Measurements from ENCODE around the gene INPP5A.
A peak's percentile ranks its signal among the peaks of the same experiment; 100 is the strongest.
"Not testable (repeated sequence)": the region's sequence is repeated elsewhere in the genome, so short reads cannot be mapped to it uniquely, and the experiment has no call there.

INPP5A gene

GRCh38 chr10:132537684-132538001 is at the start of gene INPP5A:
TSS of gene INPP5A (plus strand) at chr10:132537787. CDS start at chr10:132538097, 310 bp downstream.
- H3K9ac ChIP-seq (ENCODE audit: low read length): peak within 1 kb of the TSS; percentile 91
- H3K27me3 ChIP-seq (replicated peaks; ENCODE audit: control insufficient read depth, insufficient read depth, low read length): no peaks in the 10 kb centered on the region
- DNase-seq (ENCODE audit: low read depth): no peak
- peaks cover 36% of the 10 kb centered on the region for H3K4me1 ChIP-seq (ENCODE audit: control insufficient read depth, insufficient read depth, low read length)
- H3K9me3 ChIP-seq (ENCODE audit: control insufficient read depth, low read length): no peaks in the 10 kb centered on the region
- H3K36me3 ChIP-seq (ENCODE audit: control insufficient read depth, insufficient read depth, low read length, severe bottlenecking): no peaks in the 10 kb centered on the region
- H3K4me3 ChIP-seq (ENCODE audit: low read length): peak within 1 kb of the TSS; percentile 88

- Histone ChIP-seq H3K4me1 (ENCODE audit: control insufficient read depth, insufficient read depth, low read length) (peaks cover 11% of the 10 kb centered on the region), H3K27me3 (replicated peaks; ENCODE audit: control insufficient read depth, insufficient read depth, low read length) (no peaks in the 10 kb centered on the region), H3K4me3 (ENCODE audit: low read length) (no peak overlapping the region), H3K9ac (ENCODE audit: low read length) (no peak overlapping the region), H3K9me3 (ENCODE audit: control insufficient read depth, low read length) (no peaks in the 10 kb centered on the region), H3K36me3 (ENCODE audit: control insufficient read depth, insufficient read depth, low read length, severe bottlenecking) (no peaks in the 10 kb centered on the region)
- no peak for DNase-seq (ENCODE audit: low read depth)
These were observed 49.3 kb upstream of the INPP5A start for GRCh38 chr10:132488231-132488821.

GRCh38 chr10:132489053-132489703 is 48.4 kb upstream of the INPP5A start:
- Histone ChIP-seq H3K9me3 (ENCODE audit: control insufficient read depth, low read length) (no peaks in the 10 kb centered on the region), H3K4me3 (ENCODE audit: low read length) (no peak overlapping the region), H3K36me3 (ENCODE audit: control insufficient read depth, insufficient read depth, low read length, severe bottlenecking) (no peaks in the 10 kb centered on the region), H3K27me3 (replicated peaks; ENCODE audit: control insufficient read depth, insufficient read depth, low read length) (no peaks in the 10 kb centered on the region), H3K4me1 (ENCODE audit: control insufficient read depth, insufficient read depth, low read length) (peaks cover 13% of the 10 kb centered on the region), H3K9ac (ENCODE audit: low read length) (no peak overlapping the region)
- DNase-seq (ENCODE audit: low read depth): peak; percentile 60

GRCh38 chr10:132489704-132490534 is 47.7 kb upstream of the INPP5A start:
- H3K4me1 ChIP-seq (ENCODE audit: control insufficient read depth, insufficient read depth, low read length): peaks cover 13% of the 10 kb centered on the region
- DNase-seq (ENCODE audit: low read depth): no peak
- no peak overlapping the region for H3K9ac ChIP-seq (ENCODE audit: low read length)
- no peaks in the 10 kb centered on the region for H3K36me3 ChIP-seq (ENCODE audit: control insufficient read depth, insufficient read depth, low read length, severe bottlenecking)
- H3K4me3 ChIP-seq (ENCODE audit: low read length): no peak overlapping the region
- no peaks in the 10 kb centered on the region for H3K9me3 ChIP-seq (ENCODE audit: control insufficient read depth, low read length)
- H3K27me3 ChIP-seq (replicated peaks; ENCODE audit: control insufficient read depth, insufficient read depth, low read length): no peaks in the 10 kb centered on the region

- not testable (repeated sequence) for H3K4me3 ChIP-seq (ENCODE audit: low read length)
These were observed 46.1 kb upstream of the INPP5A start for GRCh38 chr10:132491534-132491933.

GRCh38 chr10:132492323-132493025 is 45.1 kb upstream of the INPP5A start:
- Histone ChIP-seq H3K9ac (ENCODE audit: low read length) (peak overlapping the region; percentile 11), H3K4me1 (ENCODE audit: control insufficient read depth, insufficient read depth, low read length) (peaks cover 19% of the 10 kb centered on the region), H3K9me3 (ENCODE audit: control insufficient read depth, low read length) (no peaks in the 10 kb centered on the region), H3K36me3 (ENCODE audit: control insufficient read depth, insufficient read depth, low read length, severe bottlenecking) (no peaks in the 10 kb centered on the region), H3K4me3 (ENCODE audit: low read length) (no peak overlapping the region), H3K27me3 (replicated peaks; ENCODE audit: control insufficient read depth, insufficient read depth, low read length) (peaks cover 12% of the 10 kb centered on the region)
- DNase-seq (ENCODE audit: low read depth): no peak

More at GRCh38 chr10:132491534-132491933, 46.1 kb upstream of the INPP5A start:
- H3K27me3 ChIP-seq (replicated peaks; ENCODE audit: control insufficient read depth, insufficient read depth, low read length); H3K36me3 ChIP-seq (ENCODE audit: control insufficient read depth, insufficient read depth, low read length, severe bottlenecking); H3K9ac ChIP-seq (ENCODE audit: low read length); DNase-seq (ENCODE audit: low read depth); H3K9me3 ChIP-seq (ENCODE audit: control insufficient read depth, low read length): not testable (repeated sequence)
- peaks cover 19% of the 10 kb centered on the region for H3K4me1 ChIP-seq (ENCODE audit: control insufficient read depth, insufficient read depth, low read length)

GRCh38 chr10:132493246-132493755 is 44.3 kb upstream of the INPP5A start:
- DNase-seq (ENCODE audit: low read depth): no peak
- Histone ChIP-seq H3K27me3 (replicated peaks; ENCODE audit: control insufficient read depth, insufficient read depth, low read length) (peaks cover 20% of the 10 kb centered on the region), H3K9me3 (ENCODE audit: control insufficient read depth, low read length) (no peaks in the 10 kb centered on the region)

GRCh38 chr10:132493756-132494290 is 43.8 kb upstream of the INPP5A start:
- DNase-seq (ENCODE audit: low read depth): no peak
- Histone ChIP-seq H3K36me3 (ENCODE audit: control insufficient read depth, insufficient read depth, low read length, severe bottlenecking) (no peaks in the 10 kb centered on the region), H3K9me3 (ENCODE audit: control insufficient read depth, low read length) (no peaks in the 10 kb centered on the region), H3K4me1 (ENCODE audit: control insufficient read depth, insufficient read depth, low read length) (peaks cover 19% of the 10 kb centered on the region), H3K4me3 (ENCODE audit: low read length) (no peak overlapping the region), H3K27me3 (replicated peaks; ENCODE audit: control insufficient read depth, insufficient read depth, low read length) (peaks cover 25% of the 10 kb centered on the region), H3K9ac (ENCODE audit: low read length) (no peak overlapping the region)

More at GRCh38 chr10:132493246-132493755, 44.3 kb upstream of the INPP5A start:
- Histone ChIP-seq H3K9ac (ENCODE audit: low read length) (no peak overlapping the region), H3K4me1 (ENCODE audit: control insufficient read depth, insufficient read depth, low read length) (peaks cover 19% of the 10 kb centered on the region), H3K4me3 (ENCODE audit: low read length) (no peak overlapping the region), H3K36me3 (ENCODE audit: control insufficient read depth, insufficient read depth, low read length, severe bottlenecking) (no peaks in the 10 kb centered on the region)

GRCh38 chr10:132494866-132495630 is 42.5 kb upstream of the INPP5A start:
- H3K27me3 ChIP-seq (replicated peaks; ENCODE audit: control insufficient read depth, insufficient read depth, low read length): peaks cover 37% of the 10 kb centered on the region
- no peak overlapping the region for H3K9ac ChIP-seq (ENCODE audit: low read length)
- H3K4me1 ChIP-seq (ENCODE audit: control insufficient read depth, insufficient read depth, low read length): peaks cover 19% of the 10 kb centered on the region
- no peak for DNase-seq (ENCODE audit: low read depth)
- no peak overlapping the region for H3K4me3 ChIP-seq (ENCODE audit: low read length)
- no peaks in the 10 kb centered on the region for H3K36me3 ChIP-seq (ENCODE audit: control insufficient read depth, insufficient read depth, low read length, severe bottlenecking)
- no peaks in the 10 kb centered on the region for H3K9me3 ChIP-seq (ENCODE audit: control insufficient read depth, low read length)

GRCh38 chr10:132496360-132497062 is 41.1 kb upstream of the INPP5A start:
- no peak for DNase-seq (ENCODE audit: low read depth)
- H3K9ac ChIP-seq (ENCODE audit: low read length): no peak overlapping the region
- H3K27me3 ChIP-seq (replicated peaks; ENCODE audit: control insufficient read depth, insufficient read depth, low read length): peaks cover 50% of the 10 kb centered on the region
- H3K4me3 ChIP-seq (ENCODE audit: low read length): no peak overlapping the region
- no peaks in the 10 kb centered on the region for H3K36me3 ChIP-seq (ENCODE audit: control insufficient read depth, insufficient read depth, low read length, severe bottlenecking)
- H3K9me3 ChIP-seq (ENCODE audit: control insufficient read depth, low read length): no peaks in the 10 kb centered on the region
- H3K4me1 ChIP-seq (ENCODE audit: control insufficient read depth, insufficient read depth, low read length): peaks cover 19% of the 10 kb centered on the region

Data from adipocyte (in vitro differentiated cells).